SK-N-MC (cell line): ENCODE measurements around the gene PRKN.

Experiments
- EZH2 ChIP-seq: fragments of 200-600 bp; sonication (generic); IDR thresholded peaks from one replicate; pipeline ENCODE4 v1.6.1; 2017; ENCODE audit warnings: antibody characterized with exemption
- POLR2AphosphoS5 ChIP-seq: IDR thresholded peaks from 2 replicates; pipeline ENCODE4 v1.6.1; 2012; ENCODE audit warnings: mild to moderate bottlenecking, low read depth, low read length, borderline replicate concordance

DNA sequence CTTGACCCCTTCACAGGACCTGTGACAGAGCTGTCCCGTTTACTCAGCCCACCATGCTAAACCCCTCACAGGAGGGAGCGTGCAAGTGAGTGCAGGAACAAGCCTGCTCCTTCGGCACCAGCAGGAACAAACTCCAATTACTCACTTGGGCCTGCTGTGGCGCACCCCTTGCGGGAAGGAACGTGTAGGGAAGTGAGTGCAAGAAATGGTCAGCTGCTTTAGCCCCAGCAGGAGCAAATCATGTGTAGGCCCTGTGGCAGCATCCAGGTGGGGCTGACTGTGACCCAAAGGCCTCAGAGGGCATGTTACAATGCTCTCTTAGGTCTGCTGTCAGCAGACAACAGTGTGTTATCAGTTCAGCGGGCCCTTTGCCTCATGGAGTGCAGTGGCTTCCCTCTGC is 574.4 kb downstream of the PRKN start:
- TF ChIP-seq EZH2 (no peak), POLR2AphosphoS5 (no peak)
